MCF 10A (cell line): ENCODE results near the gene LRSAM1. TPM values are rescaled to one million over a fixed set of nuclear protein-coding genes. Genes with fewer than 3 reads are reported as not detected.

Experiments used
- BruUV-seq: library from RNA; stranded (reverse); fragments of 400-500 nt; replicated peaks from 2 replicates; lab custom pipeline; 2021; lab: Mats Ljungman, UMichigan
- CTCF ChIA-PET: fragments of 300-600 bp; sonication (Branson Sonifier 250); formaldehyde crosslinking; extraction: SDS; loops from one replicate; lab custom pipeline; 2021; ENCODE audit warnings: antibody characterized with exemption, inconsistent platforms; lab: Yijun Ruan, JAX
- POLR2A ChIA-PET: fragments of 300-600, 350-650 bp; sonication (Branson Sonifier 250); formaldehyde crosslinking; extraction: SDS; loops from one replicate; lab custom pipeline; 2020; ENCODE audit warnings: antibody characterized with exemption, inconsistent platforms; lab: Yijun Ruan, JAX
- DNase-seq: peaks from one replicate; pipeline ENCODE4 v3.0.0-alpha.2; 2018; ENCODE audit not compliant: unreplicated experiment
- H3K27ac Mint-ChIP-seq: one replicate; pipeline ENCODE4 v1.8.0; 2022; ENCODE audit warnings: mild to moderate bottlenecking, low read depth, mixed read lengths; ENCODE audit not compliant: unreplicated experiment
- H3K27me3 Mint-ChIP-seq: one replicate; pipeline ENCODE4 v1.8.0; 2022; ENCODE audit warnings: mixed read lengths; ENCODE audit not compliant: insufficient read depth, unreplicated experiment
- H3K36me3 Mint-ChIP-seq: one replicate; pipeline ENCODE4 v1.8.0; 2022; ENCODE audit warnings: mild to moderate bottlenecking, moderate library complexity, mixed read lengths; ENCODE audit not compliant: insufficient read depth, unreplicated experiment
- H3K4me1 Mint-ChIP-seq: one replicate; pipeline ENCODE4 v1.8.0; 2022; ENCODE audit warnings: mixed read lengths; ENCODE audit not compliant: insufficient read depth, unreplicated experiment
- H3K4me3 Mint-ChIP-seq: one replicate; pipeline ENCODE4 v1.8.0; 2022; ENCODE audit warnings: mild to moderate bottlenecking, moderate library complexity, mixed read lengths; ENCODE audit not compliant: unreplicated experiment
- H3K9me3 Mint-ChIP-seq: one replicate; pipeline ENCODE4 v1.8.0; 2022; ENCODE audit warnings: mixed read lengths; ENCODE audit not compliant: unreplicated experiment
- intact Hi-C: fragments of 100-400 bp; cut with micrococcal nuclease; formaldehyde crosslinking; loops from 2 replicates; pipeline ENCODE4 v1.14.1; 2022
- total RNA-seq: library from RNA; stranded (reverse); gene quantifications from 2 replicates; pipeline ENCODE4 v1.2.3, GENCODE V29; 2022
- TF ChIP-seq, protein P1 (sequence below): fragments of 200-600 bp; IDR thresholded peaks from one replicate; pipeline ENCODE4 v1.8.0; 2022; ENCODE audit warnings: antibody characterized with exemption, mild to moderate bottlenecking; ENCODE audit not compliant: unreplicated experiment

The LRSAM1 gene
- total RNA-seq, 1 experiment from 2014 or later = 23.5 TPM

GRCh38 chr9:127444921-127445850, 6.1 kb upstream of the LRSAM1 start:
- ChIA-PET CTCF (interaction anchor here (0.6 to 0.7 kb wide), 2 partner anchors 85 to 134 kb away, joined by 3 to 4 read pairs; no protein-coding TSS in a partner anchor), POLR2A (interaction anchor here (0.6 to 2.2 kb wide), 4 partner anchors 22 to 133 kb away, joined by 3 to 12 read pairs (median 4); partner anchors contain the start of gene ZNF79)
- Mint-ChIP-seq H3K27me3 (no peaks in the 10 kb centered on the region), H3K4me1 (peaks cover 48% of the 10 kb centered on the region), H3K36me3 (peaks cover 89% of the 10 kb centered on the region), H3K9me3 (no peaks in the 10 kb centered on the region), H3K27ac (peak overlapping the region; percentile 66), H3K4me3 (no peak overlapping the region)
- BruUV-seq = TSS peak; percentile 15
- TF ChIP-seq, protein P1, sequence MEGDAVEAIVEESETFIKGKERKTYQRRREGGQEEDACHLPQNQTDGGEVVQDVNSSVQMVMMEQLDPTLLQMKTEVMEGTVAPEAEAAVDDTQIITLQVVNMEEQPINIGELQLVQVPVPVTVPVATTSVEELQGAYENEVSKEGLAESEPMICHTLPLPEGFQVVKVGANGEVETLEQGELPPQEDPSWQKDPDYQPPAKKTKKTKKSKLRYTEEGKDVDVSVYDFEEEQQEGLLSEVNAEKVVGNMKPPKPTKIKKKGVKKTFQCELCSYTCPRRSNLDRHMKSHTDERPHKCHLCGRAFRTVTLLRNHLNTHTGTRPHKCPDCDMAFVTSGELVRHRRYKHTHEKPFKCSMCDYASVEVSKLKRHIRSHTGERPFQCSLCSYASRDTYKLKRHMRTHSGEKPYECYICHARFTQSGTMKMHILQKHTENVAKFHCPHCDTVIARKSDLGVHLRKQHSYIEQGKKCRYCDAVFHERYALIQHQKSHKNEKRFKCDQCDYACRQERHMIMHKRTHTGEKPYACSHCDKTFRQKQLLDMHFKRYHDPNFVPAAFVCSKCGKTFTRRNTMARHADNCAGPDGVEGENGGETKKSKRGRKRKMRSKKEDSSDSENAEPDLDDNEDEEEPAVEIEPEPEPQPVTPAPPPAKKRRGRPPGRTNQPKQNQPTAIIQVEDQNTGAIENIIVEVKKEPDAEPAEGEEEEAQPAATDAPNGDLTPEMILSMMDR = no peak
- intact Hi-C loops = loop anchor here (5.0 to 10.0 kb wide), 2 partner anchors 83 to 230 kb away; no protein-coding TSS in a partner anchor
- DNase-seq = peak; percentile 67

- H3K4me1 Mint-ChIP-seq = peaks cover 50% of the 10 kb centered on the region
- CTCF ChIA-PET = no interaction called here
Observed at GRCh38 chr9:127445851-127446712, 5.2 kb upstream of the LRSAM1 start.

GRCh38 chr9:127446713-127447415, 4.4 kb upstream of the LRSAM1 start:
- no peaks in the 10 kb centered on the region for H3K9me3 Mint-ChIP-seq
- H3K27ac Mint-ChIP-seq = peak overlapping the region; percentile 66
- DNase-seq = peak; percentile 16
- CTCF ChIA-PET = no interaction called here
- H3K4me1 Mint-ChIP-seq = peaks cover 50% of the 10 kb centered on the region
- H3K4me3 Mint-ChIP-seq = no peak overlapping the region
- POLR2A ChIA-PET = interaction anchor here (1.1 to 2.7 kb wide), 4 partner anchors 18 to 232 kb away, joined by 3 to 17 read pairs (median 4); partner anchors contain the start of gene ZNF79
- H3K36me3 Mint-ChIP-seq = peaks cover 89% of the 10 kb centered on the region
- intact Hi-C loops = loop anchor here (5.0 to 10.0 kb wide), 2 partner anchors 85 to 232 kb away; no protein-coding TSS in a partner anchor
- no peaks in the 10 kb centered on the region for H3K27me3 Mint-ChIP-seq
- BruUV-seq = no TSS peak
- TF ChIP-seq, protein P1 = no peak

More at GRCh38 chr9:127445851-127446712, 5.2 kb upstream of the LRSAM1 start:
- POLR2A ChIA-PET = interaction anchor here (0.6 to 2.7 kb wide), 3 partner anchors 22 to 231 kb away, joined by 4 to 17 read pairs (median 4); partner anchors contain the start of gene ZNF79
- H3K27me3 Mint-ChIP-seq = no peaks in the 10 kb centered on the region
- TF ChIP-seq, protein P1 = no peak
- H3K9me3 Mint-ChIP-seq = no peaks in the 10 kb centered on the region
- no peak overlapping the region for H3K4me3 Mint-ChIP-seq
- peak overlapping the region; percentile 66 for H3K27ac Mint-ChIP-seq
- DNase-seq = peak; percentile 21
- peaks cover 89% of the 10 kb centered on the region for H3K36me3 Mint-ChIP-seq
- BruUV-seq = no TSS peak
- intact Hi-C loops = loop anchor here (5.0 to 10.0 kb wide), 2 partner anchors 84 to 231 kb away; no protein-coding TSS in a partner anchor
